SW480 (cell line): ENCODE results near the gene UBE3C.
"Not testable (repeated sequence)": the region's sequence is repeated elsewhere in the genome, so short reads cannot be mapped to it uniquely, and the experiment has no call there.

ENCODE experiments used
- DNase-seq: peaks from one replicate; pipeline ENCODE4 v3.0.0-alpha.2; 2016; ENCODE audit warnings: low spot score

UBE3C gene

DNA sequence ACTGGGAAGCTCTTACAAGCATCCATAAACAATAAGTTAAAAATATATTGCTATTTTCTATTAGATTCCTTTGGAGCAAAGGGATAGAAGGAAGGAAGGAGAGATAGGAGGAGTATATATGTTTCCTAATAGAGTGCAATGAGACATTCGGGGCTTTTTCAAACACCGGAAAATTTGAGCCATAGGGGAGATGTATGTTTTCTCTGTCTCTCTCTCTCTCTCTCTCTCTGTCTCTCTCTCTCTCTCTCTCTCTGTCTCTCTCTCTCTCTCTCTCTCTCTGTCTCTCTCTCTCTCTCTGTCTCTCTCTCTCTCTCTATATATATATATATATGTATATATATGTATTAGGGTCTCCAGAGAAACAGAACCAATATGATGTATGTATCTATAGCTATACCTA, 7.9 kb upstream of the UBE3C start:
- not testable (repeated sequence) for DNase-seq

GRCh38 chr7:157132796-157133195, 5.9 kb upstream of the UBE3C start:
- DNase-seq: no peak

DNA sequence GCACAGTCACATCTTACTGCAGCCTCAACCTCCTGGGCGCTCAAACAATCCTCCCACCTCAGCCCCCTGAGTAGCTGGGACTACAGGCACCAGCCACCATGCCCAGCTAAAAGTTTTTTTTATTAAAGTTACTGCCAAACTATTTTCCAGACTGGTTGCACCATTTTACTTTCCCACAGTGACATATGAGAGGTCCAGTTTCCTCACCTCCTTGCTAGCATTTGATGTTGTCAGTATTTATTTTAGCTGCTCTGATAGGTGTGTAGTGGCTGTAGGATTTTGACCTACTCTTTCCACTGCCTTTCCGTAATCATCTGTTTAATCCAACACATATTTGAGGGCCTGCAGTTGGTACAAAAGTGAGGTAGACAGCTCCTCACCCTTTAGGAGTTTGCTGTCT, 5.4 kb upstream of the UBE3C start:
- DNase-seq: no peak

DNA sequence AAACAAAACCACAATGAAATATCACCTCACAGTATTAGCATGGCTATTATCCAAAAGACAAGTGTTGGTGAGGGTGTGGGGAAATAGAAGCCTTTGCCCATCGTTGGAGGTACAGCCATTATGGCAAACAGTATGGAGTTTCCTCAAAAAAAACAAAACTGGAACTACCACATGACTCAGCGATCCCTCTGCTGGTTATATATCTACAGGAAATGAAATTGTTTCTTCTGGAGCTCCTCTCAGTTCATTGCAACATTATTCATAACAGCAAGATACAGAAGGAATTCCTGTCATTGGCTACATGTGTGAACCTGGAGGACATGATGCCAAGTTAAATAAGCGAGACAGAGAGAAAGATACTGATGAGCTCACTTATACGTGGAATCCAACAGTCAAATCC, 2.4 kb upstream of the UBE3C start:
- peak; percentile 54 for DNase-seq

DNA sequence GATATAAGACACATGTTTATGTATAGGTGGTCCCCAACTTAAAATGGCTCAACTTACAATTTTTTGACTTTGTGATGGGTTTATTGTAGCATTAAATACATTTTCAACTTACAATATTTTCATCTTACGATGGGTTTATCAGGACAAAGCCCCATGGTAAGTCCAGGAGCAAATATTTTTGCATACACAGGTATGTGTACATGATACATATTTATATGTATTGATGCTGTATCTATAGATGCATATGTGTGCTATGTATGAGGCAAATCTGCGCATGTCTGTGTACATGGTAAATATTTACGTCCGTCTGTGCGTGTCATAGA, 664 bp upstream of the UBE3C start:
- DNase-seq: no peak

DNA sequence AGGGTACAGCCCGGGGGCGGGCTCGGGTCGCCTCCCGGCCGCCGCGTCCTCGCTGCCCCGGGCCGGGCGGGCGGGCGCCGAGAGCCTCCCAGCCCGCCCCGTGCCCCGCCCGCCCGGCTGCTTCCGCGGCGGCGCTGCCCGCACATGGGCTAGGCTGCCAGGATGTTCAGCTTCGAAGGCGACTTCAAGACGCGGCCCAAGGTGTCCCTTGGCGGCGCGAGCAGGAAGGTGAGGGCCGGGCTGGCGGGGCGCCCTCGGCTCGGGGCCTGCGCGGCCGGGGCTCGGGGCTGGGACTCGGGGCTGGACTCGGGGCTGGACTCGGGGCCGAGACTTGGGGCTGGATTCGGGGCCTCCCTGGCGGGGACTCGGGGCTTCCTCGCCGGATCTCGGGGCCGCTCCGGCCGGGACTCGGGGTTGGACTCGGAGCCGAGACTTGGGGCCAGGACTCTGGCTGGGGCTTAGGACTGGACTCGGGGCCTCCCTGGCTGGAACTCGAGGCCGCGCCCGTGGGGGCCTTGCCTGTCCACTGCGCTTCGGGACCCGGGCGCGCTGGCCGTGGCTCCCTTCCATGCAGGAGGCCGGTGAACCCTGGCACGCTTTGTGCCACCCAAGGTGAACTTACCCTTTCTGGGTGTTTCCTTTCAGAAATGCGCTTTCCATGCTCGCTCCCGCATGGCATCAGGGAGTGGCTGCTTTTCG, 534 bp downstream of the UBE3C start:
- DNase-seq: peak; percentile 26

DNA sequence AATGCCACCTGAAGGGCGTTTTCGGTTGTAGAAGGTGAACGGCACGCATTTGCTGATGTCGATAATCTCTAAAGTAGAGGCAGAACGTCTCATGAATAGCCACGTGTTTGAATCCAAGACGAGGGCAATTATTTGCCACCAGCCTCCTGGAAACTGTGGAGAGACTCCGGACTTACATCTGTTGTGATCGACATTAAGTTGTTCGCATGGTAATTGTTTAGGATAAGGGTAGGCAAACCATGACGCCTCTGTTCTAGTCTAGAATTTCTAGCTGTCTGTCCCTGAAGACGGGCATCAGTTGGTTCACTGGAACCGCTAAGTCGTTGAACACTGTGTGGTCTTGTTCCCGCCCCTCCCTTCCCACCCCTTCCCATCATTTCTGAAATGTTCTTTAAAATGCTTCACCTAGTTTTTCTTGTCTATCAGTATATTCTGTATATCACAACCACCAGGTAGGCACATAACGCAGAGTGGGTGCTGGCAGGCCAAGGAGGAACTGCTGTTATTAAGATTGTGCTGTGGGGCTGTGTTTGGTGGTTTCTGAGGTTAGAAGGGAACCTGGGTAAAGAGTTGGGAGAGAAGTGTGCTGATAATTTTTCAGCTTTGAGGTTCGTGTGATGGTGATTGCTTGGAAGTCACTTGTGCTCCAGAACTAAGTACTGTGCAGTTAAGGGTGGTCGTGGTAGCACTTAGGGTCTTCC, 1.2 kb downstream of the UBE3C start:
- DNase-seq: no peak

- DNase-seq: no peak
Measured at GRCh38 chr7:157140511-157140905, 1.8 kb downstream of the UBE3C start.

DNA sequence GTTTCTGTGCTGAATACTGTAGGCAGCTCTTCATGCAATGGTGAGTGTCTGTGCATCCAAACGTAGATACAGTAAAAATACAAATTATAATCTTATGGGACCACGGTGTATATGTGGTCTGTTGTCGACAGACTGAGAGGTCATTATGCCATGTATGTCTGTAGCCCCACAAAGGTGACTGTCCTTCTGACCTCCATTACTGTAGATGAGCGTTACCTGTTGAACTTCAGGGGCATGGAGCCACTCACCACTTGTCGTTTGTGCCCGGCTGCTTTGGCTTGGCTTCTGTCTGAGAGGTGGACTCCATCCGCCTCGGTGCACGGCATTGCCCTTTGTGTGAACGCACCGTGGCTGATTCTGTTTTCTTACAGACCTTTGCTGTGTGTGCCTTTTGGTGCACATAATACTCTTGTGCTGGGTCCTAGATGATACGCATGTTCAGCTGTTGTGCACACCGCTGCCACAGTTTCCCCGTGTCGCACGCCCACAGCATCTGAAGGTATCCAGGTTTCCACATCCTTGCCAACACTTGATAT, 2.9 kb downstream of the UBE3C start:
- no peak for DNase-seq

GRCh38 chr7:157143788-157144187, 5.1 kb downstream of the UBE3C start:
- no peak for DNase-seq

GRCh38 chr7:157149317-157149716, 10.6 kb downstream of the UBE3C start:
- no peak for DNase-seq

DNA sequence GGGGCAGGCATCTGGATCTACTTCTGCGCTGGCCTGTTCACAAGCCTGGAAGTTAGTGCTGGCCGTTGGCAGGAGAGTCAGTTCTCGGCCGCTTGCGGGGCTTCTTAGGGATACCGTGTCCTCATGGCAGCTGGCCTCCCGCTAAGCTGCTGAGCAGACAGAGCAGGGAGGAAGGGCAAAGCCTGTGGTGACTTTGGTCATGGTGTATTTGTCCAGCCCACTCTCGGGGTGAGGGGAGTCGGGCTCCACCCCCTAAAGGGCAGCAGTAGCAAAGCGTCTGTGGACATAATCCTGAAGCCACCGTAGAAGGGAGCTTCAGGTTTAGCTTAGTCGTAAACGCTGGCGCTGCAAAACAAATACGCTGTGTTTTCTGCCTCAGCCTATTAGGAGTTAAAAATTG, 12.2 kb downstream of the UBE3C start:
- DNase-seq: no peak

- no peak for DNase-seq
Measured at GRCh38 chr7:157151626-157152339, 13.1 kb downstream of the UBE3C start.

GRCh38 chr7:157152391-157152937, 13.7 kb downstream of the UBE3C start:
- no peak for DNase-seq

DNA sequence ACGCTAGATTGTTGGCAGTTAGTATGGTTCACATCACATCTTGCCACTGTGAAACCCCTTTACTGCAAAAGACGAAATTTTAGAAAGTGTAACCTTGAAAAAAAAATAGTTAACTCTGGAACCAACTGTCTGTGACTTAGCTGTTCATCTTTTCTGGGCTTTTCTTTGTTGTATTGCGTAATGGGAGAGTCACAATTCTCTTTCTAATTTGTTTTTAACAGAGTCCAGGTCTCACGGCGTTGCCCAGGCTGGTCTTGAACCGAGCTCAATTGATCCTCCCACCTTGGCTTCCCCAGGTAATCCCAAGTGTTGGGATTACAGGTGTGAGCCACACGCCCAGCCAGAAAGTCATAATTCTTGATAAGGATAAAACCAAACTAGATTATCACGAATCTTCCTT, 14.5 kb downstream of the UBE3C start:
- DNase-seq: no peak

DNA sequence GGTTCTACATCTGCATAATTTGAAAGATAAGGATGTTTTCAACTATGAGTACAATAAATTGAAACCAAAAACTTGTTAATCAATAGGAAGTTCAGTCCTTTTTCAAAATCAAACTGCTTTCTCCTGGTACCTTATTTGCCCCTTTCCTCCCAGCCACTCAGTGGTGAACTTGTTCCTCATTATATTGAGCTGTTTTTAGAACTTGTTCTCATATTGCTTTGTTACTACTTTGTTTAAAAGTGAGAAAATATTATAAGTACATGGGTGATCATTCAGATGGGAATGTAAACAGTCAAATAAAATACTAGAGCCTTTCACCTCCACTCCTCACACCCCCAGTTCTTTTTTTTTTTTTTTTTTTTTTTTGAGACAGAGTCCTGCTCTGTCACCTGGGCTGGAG, 17.2 kb downstream of the UBE3C start:
- no peak for DNase-seq

GRCh38 chr7:157158400-157158799, 19.7 kb downstream of the UBE3C start:
- DNase-seq: no peak

DNA sequence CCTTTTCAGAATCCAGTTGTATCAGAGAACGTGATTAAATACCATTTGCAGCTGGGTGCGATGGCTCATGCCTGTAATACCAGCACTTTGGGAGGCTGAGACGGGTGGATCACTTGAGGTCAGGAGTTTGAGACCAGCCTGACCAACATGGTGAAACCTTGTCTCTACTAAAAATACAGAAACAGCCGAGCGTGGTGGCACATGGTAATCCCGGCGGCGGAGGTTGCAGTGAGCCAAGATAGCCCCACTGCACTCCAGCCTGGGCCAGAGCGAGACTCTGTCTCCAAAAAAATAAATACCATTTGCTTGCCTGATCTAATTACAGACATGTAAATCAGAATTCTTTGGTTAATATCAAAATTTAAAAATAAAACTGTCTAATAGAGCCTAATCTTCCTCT, 20.8 kb downstream of the UBE3C start:
- not testable (repeated sequence) for DNase-seq

GRCh38 chr7:157160433-157160832, 21.7 kb downstream of the UBE3C start:
- DNase-seq: no peak

DNA sequence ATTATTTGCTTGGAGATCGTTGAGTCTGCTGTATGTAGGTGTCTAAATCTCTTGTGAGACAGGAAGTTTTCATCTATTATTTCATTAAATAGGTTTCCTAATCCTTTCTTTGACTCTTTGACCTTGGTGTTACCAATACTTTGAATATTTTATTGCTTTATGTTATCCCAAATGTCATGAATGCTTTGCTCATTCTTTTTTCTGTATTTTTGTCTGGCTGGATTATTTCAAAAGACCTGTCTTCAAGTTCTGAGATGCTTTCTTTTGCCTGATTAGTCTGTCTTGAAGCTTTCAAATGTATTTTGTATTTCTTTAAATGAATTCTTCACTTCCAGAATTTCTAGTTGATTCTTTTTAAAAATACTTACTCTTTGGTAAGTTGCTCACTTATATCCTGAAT, 27.3 kb downstream of the UBE3C start:
- DNase-seq: no peak

DNA sequence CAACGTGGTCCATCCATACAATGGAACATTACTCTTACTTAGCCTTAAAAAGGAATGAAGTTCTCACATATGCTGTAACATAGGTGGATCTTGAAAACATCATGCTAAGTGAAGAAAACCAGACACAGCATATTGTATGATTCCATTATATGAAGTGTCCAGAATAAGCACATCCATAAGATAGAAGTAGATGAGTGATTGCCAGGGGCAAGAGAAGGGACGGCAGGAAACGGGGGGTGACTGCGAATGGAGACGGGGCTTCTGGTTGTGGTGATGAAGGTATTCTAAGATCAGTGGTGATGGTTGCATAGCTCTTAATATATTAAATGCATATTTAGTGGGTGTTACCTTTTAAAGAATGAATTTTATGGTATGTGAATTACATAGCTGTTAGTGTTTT, 29.8 kb downstream of the UBE3C start:
- DNase-seq: no peak

DNA sequence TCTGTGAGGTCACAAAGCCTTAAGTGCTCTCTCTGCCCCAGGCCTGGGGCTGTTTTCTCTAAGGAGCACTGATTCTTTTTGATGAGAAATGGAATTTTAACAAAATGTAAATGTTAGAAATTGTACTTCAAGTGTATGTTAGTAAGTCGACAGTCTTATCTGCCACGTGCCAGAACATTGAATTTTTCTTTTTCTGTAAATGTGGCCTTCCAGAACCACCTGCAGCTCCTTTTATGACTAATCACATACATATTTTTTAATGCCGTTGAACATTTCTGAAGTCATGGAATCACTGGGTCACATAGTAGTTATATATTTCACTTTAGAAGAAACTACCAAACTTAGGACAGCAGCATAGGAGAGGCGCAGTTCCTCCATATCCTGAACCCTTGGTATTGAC, 38.0 kb downstream of the UBE3C start:
- DNase-seq: no peak
